K562 (cell line): ENCODE data around the gene LIX1L. TPM values are rescaled to one million over a fixed set of nuclear protein-coding genes. Genes with fewer than 3 reads are reported as not detected.
A peak's percentile ranks its signal among the peaks of the same experiment; 100 is the strongest.

Source experiments
- ATAC-seq: fragments of 200-7000 bp; cut with Tn5 transposase; 3 replicates; pipeline ENCODE4 v1.9.1; 2020; ENCODE audit warnings: moderate library complexity
- BruUV-seq: library from RNA; stranded (reverse); fragments of 400-500 nt; replicated peaks from 2 replicates; lab custom pipeline; 2021; lab: Mats Ljungman, UMichigan
- CTCF ChIA-PET: fragments of 300-600 bp; formaldehyde crosslinking; extraction: SDS; loops from one replicate; lab custom pipeline; 2021; ENCODE audit warnings: low intra/inter-chr PET ratio; lab: Yijun Ruan, JAX
- POLR2A ChIA-PET: fragments of 300-600, 350-650 bp; sonication (Branson Sonifier 250); formaldehyde crosslinking; extraction: SDS; loops from one replicate; lab custom pipeline; 2021; ENCODE audit warnings: antibody characterized with exemption, inconsistent platforms; lab: Yijun Ruan, JAX
- DNase-seq, 4 experiments: peaks; one replicate each; pipeline versions ENCODE4 v3.0.0 to v3.0.0-alpha.2; 2011 to 2018; ENCODE audit warnings: low spot score in 3 of 4, mixed read lengths in 3 of 4; ENCODE audit errors: extremely low read depth in 1 of 4
- FAIRE-seq: peaks from 2 replicates; lab custom pipeline; 2011; peaks lifted over from hg19 to GRCh38; lab: Jason Lieb, UNC
- H2AFZ ChIP-seq: 2 replicates; pipeline ENCODE4 v1.6.0; 2011; ENCODE audit warnings: low read depth, low read length, control low read depth, inconsistent platforms
- H3K27ac ChIP-seq: fragments of 200-600 bp; 3 replicates; pipeline ENCODE4 v1.8.0; 2011; ENCODE audit warnings: low read depth, mild to moderate bottlenecking, control low read depth, inconsistent platforms, low read length, moderate library complexity, mixed read lengths; ENCODE audit errors: extremely low read depth
- H3K27me3 ChIP-seq, 2 experiments: fragments of 300-600 bp in 1 of 2; 2 replicates in 1 of 2; 3 replicates in 1 of 2; pipeline versions ENCODE4 v1.6.0 to v1.8.0; 2011; ENCODE audit warnings: inconsistent platforms in 2 of 2, low read length in 2 of 2, mild to moderate bottlenecking in 1 of 2, mixed read lengths in 1 of 2, moderate library complexity in 1 of 2; ENCODE audit not compliant: control insufficient read depth in 2 of 2, insufficient read depth in 2 of 2
- H3K36me3 ChIP-seq: fragments of 300-600 bp; 3 replicates; pipeline ENCODE4 v1.8.0; 2011; ENCODE audit warnings: mild to moderate bottlenecking, low read length, inconsistent platforms; ENCODE audit not compliant: control insufficient read depth, insufficient read depth
- H3K4me1 ChIP-seq, 2 experiments: fragments of 200-600 bp in 1 of 2; replicated peaks in 1 of 2; 2 replicates in 1 of 2; 3 replicates in 1 of 2; pipeline versions ENCODE4 v1.5.1 to v1.8.0; 2011; ENCODE audit warnings: inconsistent platforms in 2 of 2, low read length in 2 of 2, mild to moderate bottlenecking in 1 of 2, mixed read lengths in 1 of 2, moderate library complexity in 1 of 2; ENCODE audit not compliant: control insufficient read depth in 2 of 2, insufficient read depth in 2 of 2
- H3K4me2 ChIP-seq: 2 replicates; pipeline ENCODE4 v1.6.1; 2011; ENCODE audit warnings: low read length, control low read depth, inconsistent platforms, mixed read lengths; ENCODE audit not compliant: insufficient read depth
- H3K4me3 ChIP-seq: fragments of 200-600 bp; sonication (generic), shearing (Covaris generic); 2 replicates; pipeline ENCODE4 v1.5.1; 2016; ENCODE audit warnings: control low read depth, inconsistent platforms
- H3K79me2 ChIP-seq: fragments of 200-600 bp; 3 replicates; pipeline ENCODE4 v1.8.0; 2011; ENCODE audit warnings: low read length, inconsistent platforms; ENCODE audit not compliant: control insufficient read depth, insufficient read depth
- H3K9ac ChIP-seq, 2 experiments: 2 replicates each; pipeline versions ENCODE4 v1.6.0 to v1.6.1; 2011; ENCODE audit warnings: low read depth in 2 of 2, low read length in 2 of 2, control low read depth in 1 of 2, inconsistent platforms in 1 of 2, mild to moderate bottlenecking in 1 of 2, mixed read lengths in 1 of 2; ENCODE audit not compliant: insufficient read depth in 1 of 2
- H3K9me1 ChIP-seq: one replicate; pipeline ENCODE4 v1.6.0; 2011; ENCODE audit warnings: inconsistent platforms, mild to moderate bottlenecking, low read length, moderate library complexity; ENCODE audit not compliant: control insufficient read depth, insufficient read depth
- H3K9me3 ChIP-seq: replicated peaks from 2 replicates; pipeline ENCODE4 v1.5.1; 2011; ENCODE audit warnings: low read depth, low read length, inconsistent platforms; ENCODE audit not compliant: control insufficient read depth, insufficient read depth
- H4K20me1 ChIP-seq: replicated peaks from 2 replicates; pipeline ENCODE4 v1.6.1; 2011; ENCODE audit warnings: low read length, inconsistent platforms, mixed read lengths; ENCODE audit not compliant: control insufficient read depth, insufficient read depth
- CCNT2 ChIP-seq: IDR thresholded peaks from 2 replicates; pipeline ENCODE4 v1.6.1; 2011; ENCODE audit warnings: borderline replicate concordance, low read depth, mild to moderate bottlenecking, moderate library complexity, mixed read lengths, low read length; ENCODE audit not compliant: insufficient read length; ENCODE audit errors: extremely low read depth
- GTF2A2 ChIP-seq: IDR thresholded peaks from 2 replicates; pipeline ENCODE4 v1.6.1; 2016; ENCODE audit warnings: mild to moderate bottlenecking, missing genetic modification characterization, missing compliant biosample characterization
- LCOR ChIP-seq: sonication (generic); formaldehyde crosslinking; IDR thresholded peaks from 2 replicates; pipeline ENCODE4 v1.8.0; 2022; ENCODE audit warnings: mild to moderate bottlenecking, missing genetic modification reagents
- PCBP1 ChIP-seq: fragments of 200-400 bp; formaldehyde crosslinking; IDR thresholded peaks from 2 replicates; pipeline ENCODE4 v1.6.1; 2018; ENCODE audit warnings: mild to moderate bottlenecking, low read depth, low read length; ENCODE audit not compliant: poor library complexity, severe bottlenecking
- PHF8 ChIP-seq: fragments of 200-600 bp; sonication (generic); IDR thresholded peaks from 2 replicates; pipeline ENCODE4 v1.6.1; 2012; ENCODE audit warnings: mixed run types, mild to moderate bottlenecking, inconsistent platforms, low read length, moderate library complexity, borderline replicate concordance
- SRF ChIP-seq, 2 experiments: fragments of 250-450, 450-650 bp in 1 of 2; sonication (Bioruptor Pico) in 1 of 2; sonication (generic) in 1 of 2; formaldehyde crosslinking; IDR thresholded peaks; 2 replicates each; pipeline versions ENCODE4 v1.5.0 to v1.5.1; 2020 to 2022; ENCODE audit warnings: mild to moderate bottlenecking in 1 of 2, missing genetic modification reagents in 1 of 2
- TEAD4 ChIP-seq, 2 experiments: sonication (generic) in 1 of 2; formaldehyde crosslinking in 1 of 2; IDR thresholded peaks; 2 replicates each; pipeline versions ENCODE4 v1.6.1 to v1.8.0; 2012 to 2022; ENCODE audit warnings: borderline replicate concordance in 1 of 2, inconsistent platforms in 1 of 2, low read length in 1 of 2, mild to moderate bottlenecking in 1 of 2, missing genetic modification reagents in 1 of 2
- ZNF121 ChIP-seq: sonication (generic); formaldehyde crosslinking; conservative IDR thresholded peaks from 2 replicates; pipeline ENCODE4 v1.8.0; 2022; ENCODE audit warnings: missing genetic modification reagents
- ZNF444 ChIP-seq: fragments of 250-450 bp; sonication (Bioruptor Pico); IDR thresholded peaks from 2 replicates; pipeline ENCODE4 v1.4.0; 2020; ENCODE audit warnings: mild to moderate bottlenecking, moderate library complexity
- ZNF584 ChIP-seq: fragments of 200-800 bp; sonication (Bioruptor generic); IDR thresholded peaks from 2 replicates; pipeline ENCODE4 v1.6.1; 2016; ENCODE audit warnings: low read depth, mild to moderate bottlenecking, missing genetic modification characterization, missing compliant biosample characterization
- ZNF766 ChIP-seq: fragments of 200-800 bp; sonication (Bioruptor generic); conservative IDR thresholded peaks from 2 replicates; pipeline ENCODE4 v1.6.1; 2016; ENCODE audit warnings: missing genetic modification characterization, missing compliant biosample characterization
- ZNF785 ChIP-seq: fragments of 250-450 bp; sonication (Bioruptor Pico); IDR thresholded peaks from 2 replicates; pipeline ENCODE4 v1.4.0; 2020; ENCODE audit warnings: mild to moderate bottlenecking
- WGBS: fragments of 100-300 bp; shearing (Covaris generic); methylation state at CpG from one replicate; pipeline ENCODE4 v1.1.6; 2016; ENCODE audit warnings: low coverage, mixed read lengths; ENCODE audit not compliant: insufficient coverage; ENCODE audit errors: missing lambda C conversion rate; 5-methylcytosine and 5-hydroxymethylcytosine counted together
- in situ Hi-C: fragments of 300-500 bp; cut with MboI; formaldehyde crosslinking; loops from 4 replicates; pipeline ENCODE4 v1.15.0; 2018; ENCODE audit warnings: inconsistent platforms, mixed read lengths
- intact Hi-C: fragments of 100-400 bp; cut with micrococcal nuclease; formaldehyde crosslinking; loops from 2 replicates; pipeline ENCODE4 v1.14.2; 2022
- polyA plus RNA-seq, 8 experiments: library from polyadenylated mRNA; depleted of rRNA in 4 of 8; stranded (reverse) in 5 of 8; unstranded in 3 of 8; fragments of >200 nt; fragmentation: Nextera tagmentation in 2 of 8; fragmentation: Illumina TruSeq in 1 of 8; extraction: Ambion mirVana in 2 of 8; extraction: Trizol in 1 of 8; gene quantifications; 2 replicates each; pipeline versions ENCODE4 v1.2.1 to v1.2.3, GENCODE V29; 2011 to 2014; ENCODE audit warnings: inconsistent platforms in 1 of 8, missing spikeins in 1 of 8
- total RNA-seq, 7 experiments: library from RNA; depleted of rRNA in 6 of 7; stranded (reverse); fragments of >200 nt in 6 of 7; fragmentation: Illumina TruSeq in 2 of 7; extraction: Trizol in 2 of 7; gene quantifications; 2 replicates each; pipeline versions ENCODE4 v1.2.1 to v1.2.3, GENCODE V29; 2011 to 2021; ENCODE audit warnings: low replicate concordance in 1 of 7
- TF ChIP-seq, protein P1 (sequence below): fragments of 250-450 bp; sonication (Bioruptor Pico); IDR thresholded peaks from 2 replicates; pipeline ENCODE4 v1.9.0; 2021; ENCODE audit warnings: mild to moderate bottlenecking, inconsistent platforms
- TF ChIP-seq, protein P2 (sequence below): fragments of 450-650 bp; IDR thresholded peaks from 2 replicates; pipeline ENCODE4 v1.6.1; 2018; ENCODE audit not compliant: partially characterized antibody

The LIX1L gene
- total and polyA plus RNA-seq, 9 of the 15 experiments (the other 6 are each of a cell fraction or from before 2014, with no cell fraction given), result 4.6 to 26.5 (median 12.5) TPM

DNA sequence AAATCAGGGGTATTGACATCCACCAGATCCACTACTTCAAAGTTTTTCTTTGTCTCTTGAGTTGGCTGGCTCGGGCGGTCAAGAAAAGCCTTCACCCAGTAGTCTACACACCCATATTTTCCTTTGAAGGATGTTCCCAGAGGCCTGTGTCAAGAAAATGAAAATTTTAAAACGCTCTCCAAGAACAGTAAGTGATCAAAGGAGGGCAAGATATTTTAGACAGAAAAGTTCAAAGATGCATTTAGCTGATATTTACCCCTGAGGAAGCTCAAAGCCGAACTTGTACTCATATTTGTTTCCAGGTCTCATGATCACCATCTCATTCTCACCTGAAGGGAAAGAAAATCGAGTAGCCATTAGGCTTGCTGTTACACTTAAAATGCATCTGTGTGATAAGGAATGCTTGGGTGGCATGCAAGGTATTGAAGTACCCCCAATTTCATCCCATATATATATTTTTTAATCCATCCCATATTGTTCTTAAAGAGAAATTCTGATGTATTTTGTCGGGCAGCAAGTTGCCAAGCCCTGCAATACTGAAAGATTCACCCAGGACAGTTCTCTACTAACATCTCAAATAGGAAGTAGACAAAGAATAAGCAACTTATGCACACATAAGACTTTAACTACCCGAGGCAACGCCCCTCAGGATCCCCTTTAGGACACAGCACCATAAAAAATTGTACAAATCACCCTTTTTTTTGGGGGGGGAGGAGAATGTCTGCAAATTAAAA, 37.5 kb upstream of the LIX1L start:
- H3K9me1 ChIP-seq, result peaks cover 3% of the 10 kb centered on the region
- H4K20me1 ChIP-seq, result peaks cover 44% of the 10 kb centered on the region
- peak overlapping the region; percentile 94 to 100 for H3K9ac ChIP-seq
- peak overlapping the region; percentile 97 for H3K4me2 ChIP-seq
- FAIRE-seq (no peak), ATAC-seq (no peak), DNase-seq (peak in 2 of 4 experiments; percentile 38 to 41)
- no peaks in the 10 kb centered on the region for H3K9me3 ChIP-seq
- H3K27ac ChIP-seq, result peak overlapping the region; percentile 99
- peaks cover 71% of the 10 kb centered on the region for H3K79me2 ChIP-seq
- WGBS, result 0% methylated on average over 8 of the region's 8 CpGs
- POLR2A ChIA-PET, result interaction anchor here (1.0 to 14.0 kb wide), 6 partner anchors 11 to 68 kb away, joined by 4 to 320 read pairs (median 8); partner anchors contain the start of gene RBM8A
- CTCF ChIA-PET, result no interaction called here
- intact Hi-C loops, result no loop called here
- peaks cover 14 to 31% of the 10 kb centered on the region in 2 experiments; a peak in 3 of 5 replicates for H3K4me1 ChIP-seq
- H2AFZ ChIP-seq, result no peak overlapping the region
- H3K4me3 ChIP-seq, result peak overlapping the region; percentile 85
- H3K27me3 ChIP-seq, result no peaks in the 10 kb centered on the region
- H3K36me3 ChIP-seq, result peaks cover 44% of the 10 kb centered on the region
- in situ Hi-C loops, result no loop called here
- BruUV-seq, result TSS peak; percentile 42
- peak; percentile 41 for TF ChIP-seq CCNT2
- no peak for TF ChIP-seq ZNF766
- TF ChIP-seq, protein P1, sequence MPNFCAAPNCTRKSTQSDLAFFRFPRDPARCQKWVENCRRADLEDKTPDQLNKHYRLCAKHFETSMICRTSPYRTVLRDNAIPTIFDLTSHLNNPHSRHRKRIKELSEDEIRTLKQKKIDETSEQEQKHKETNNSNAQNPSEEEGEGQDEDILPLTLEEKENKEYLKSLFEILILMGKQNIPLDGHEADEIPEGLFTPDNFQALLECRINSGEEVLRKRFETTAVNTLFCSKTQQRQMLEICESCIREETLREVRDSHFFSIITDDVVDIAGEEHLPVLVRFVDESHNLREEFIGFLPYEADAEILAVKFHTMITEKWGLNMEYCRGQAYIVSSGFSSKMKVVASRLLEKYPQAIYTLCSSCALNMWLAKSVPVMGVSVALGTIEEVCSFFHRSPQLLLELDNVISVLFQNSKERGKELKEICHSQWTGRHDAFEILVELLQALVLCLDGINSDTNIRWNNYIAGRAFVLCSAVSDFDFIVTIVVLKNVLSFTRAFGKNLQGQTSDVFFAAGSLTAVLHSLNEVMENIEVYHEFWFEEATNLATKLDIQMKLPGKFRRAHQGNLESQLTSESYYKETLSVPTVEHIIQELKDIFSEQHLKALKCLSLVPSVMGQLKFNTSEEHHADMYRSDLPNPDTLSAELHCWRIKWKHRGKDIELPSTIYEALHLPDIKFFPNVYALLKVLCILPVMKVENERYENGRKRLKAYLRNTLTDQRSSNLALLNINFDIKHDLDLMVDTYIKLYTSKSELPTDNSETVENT (CRISPR knock-in tag), result no peak
- TF ChIP-seq PHF8, result no peak
- no peak for TF ChIP-seq SRF (CRISPR knock-in tag; IDR thresholded peaks at IDR 0.05)
- TF ChIP-seq ZNF785 (CRISPR knock-in tag), result no peak
- TF ChIP-seq ZNF121 (CRISPR knock-in tag), result no peak
- TF ChIP-seq TEAD4 (IDR thresholded peaks at IDR 0.05; ENCODE audit: low read length), result no peak
- no peak for TF ChIP-seq TEAD4 (CRISPR knock-in tag; IDR thresholded peaks at IDR 0.05; ENCODE audit: borderline replicate concordance)
- no peak for TF ChIP-seq GTF2A2 (tag)
- 0 out of 2 replicates have a peak, but pooled peaks have one; percentile 37 for TF ChIP-seq ZNF584 (CRISPR knock-in tag)
- TF ChIP-seq PCBP1, result no peak
- no peak for TF ChIP-seq LCOR (CRISPR knock-in tag)
- TF ChIP-seq, protein P2, sequence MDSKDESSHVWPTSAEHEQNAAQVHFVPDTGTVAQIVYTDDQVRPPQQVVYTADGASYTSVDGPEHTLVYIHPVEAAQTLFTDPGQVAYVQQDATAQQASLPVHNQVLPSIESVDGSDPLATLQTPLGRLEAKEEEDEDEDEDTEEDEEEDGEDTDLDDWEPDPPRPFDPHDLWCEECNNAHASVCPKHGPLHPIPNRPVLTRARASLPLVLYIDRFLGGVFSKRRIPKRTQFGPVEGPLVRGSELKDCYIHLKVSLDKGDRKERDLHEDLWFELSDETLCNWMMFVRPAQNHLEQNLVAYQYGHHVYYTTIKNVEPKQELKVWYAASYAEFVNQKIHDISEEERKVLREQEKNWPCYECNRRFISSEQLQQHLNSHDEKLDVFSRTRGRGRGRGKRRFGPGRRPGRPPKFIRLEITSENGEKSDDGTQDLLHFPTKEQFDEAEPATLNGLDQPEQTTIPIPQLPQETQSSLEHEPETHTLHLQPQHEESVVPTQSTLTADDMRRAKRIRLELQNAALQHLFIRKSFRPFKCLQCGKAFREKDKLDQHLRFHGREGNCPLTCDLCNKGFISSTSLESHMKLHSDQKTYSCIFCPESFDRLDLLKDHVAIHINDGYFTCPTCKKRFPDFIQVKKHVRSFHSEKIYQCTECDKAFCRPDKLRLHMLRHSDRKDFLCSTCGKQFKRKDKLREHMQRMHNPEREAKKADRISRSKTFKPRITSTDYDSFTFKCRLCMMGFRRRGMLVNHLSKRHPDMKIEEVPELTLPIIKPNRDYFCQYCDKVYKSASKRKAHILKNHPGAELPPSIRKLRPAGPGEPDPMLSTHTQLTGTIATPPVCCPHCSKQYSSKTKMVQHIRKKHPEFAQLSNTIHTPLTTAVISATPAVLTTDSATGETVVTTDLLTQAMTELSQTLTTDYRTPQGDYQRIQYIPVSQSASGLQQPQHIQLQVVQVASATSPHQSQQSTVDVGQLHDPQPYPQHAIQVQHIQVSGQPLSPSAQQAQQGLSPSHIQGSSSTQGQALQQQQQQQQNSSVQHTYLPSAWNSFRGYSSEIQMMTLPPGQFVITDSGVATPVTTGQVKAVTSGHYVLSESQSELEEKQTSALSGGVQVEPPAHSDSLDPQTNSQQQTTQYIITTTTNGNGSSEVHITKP, result no peak
- 0 out of 2 replicates have a peak, but pooled peaks have one; percentile 7 for TF ChIP-seq ZNF444 (CRISPR knock-in tag)
